Lower leg skin (tissue), 3 donors: ENCODE results near the gene ZNF787.

Experiments used
- POLR2A ChIP-seq, 2 donors: fragments of 450-650 bp; IDR thresholded peaks; one replicate each; pipeline ENCODE4 v1.6.1; 2016 to 2017; ENCODE audit warnings: antibody characterized with exemption in 2 of 2, mild to moderate bottlenecking in 1 of 2, moderate library complexity in 1 of 2
- TF ChIP-seq, protein P1 (sequence below), 3 donors: fragments of 450-650 bp; IDR thresholded peaks; one replicate each; pipeline ENCODE4 v1.5.1; 2016; ENCODE audit warnings: antibody characterized with exemption in 3 of 3, mild to moderate bottlenecking in 3 of 3, moderate library complexity in 2 of 3

DNA sequence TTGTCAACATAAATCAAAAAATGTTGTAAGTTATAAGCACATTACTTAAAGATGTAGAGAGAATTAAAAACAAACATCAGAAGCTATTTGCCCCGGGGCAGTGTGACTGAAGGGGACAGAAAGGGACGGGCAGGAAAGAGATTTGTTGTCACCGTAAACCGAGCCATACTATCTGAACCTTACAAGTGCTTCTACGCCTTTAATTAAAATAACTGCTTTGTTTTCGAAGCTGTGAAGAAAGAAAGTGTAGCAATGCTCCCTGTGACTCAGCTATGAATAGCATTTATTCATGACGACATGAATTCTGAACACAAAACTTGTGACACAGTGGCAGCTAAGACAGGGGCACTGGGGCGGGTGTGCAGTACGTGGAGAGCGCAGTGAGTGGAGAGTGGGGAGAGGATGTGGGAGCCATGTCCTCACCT is 30.0 kb downstream of the ZNF787 start:
- TF ChIP-seq, protein P1, sequence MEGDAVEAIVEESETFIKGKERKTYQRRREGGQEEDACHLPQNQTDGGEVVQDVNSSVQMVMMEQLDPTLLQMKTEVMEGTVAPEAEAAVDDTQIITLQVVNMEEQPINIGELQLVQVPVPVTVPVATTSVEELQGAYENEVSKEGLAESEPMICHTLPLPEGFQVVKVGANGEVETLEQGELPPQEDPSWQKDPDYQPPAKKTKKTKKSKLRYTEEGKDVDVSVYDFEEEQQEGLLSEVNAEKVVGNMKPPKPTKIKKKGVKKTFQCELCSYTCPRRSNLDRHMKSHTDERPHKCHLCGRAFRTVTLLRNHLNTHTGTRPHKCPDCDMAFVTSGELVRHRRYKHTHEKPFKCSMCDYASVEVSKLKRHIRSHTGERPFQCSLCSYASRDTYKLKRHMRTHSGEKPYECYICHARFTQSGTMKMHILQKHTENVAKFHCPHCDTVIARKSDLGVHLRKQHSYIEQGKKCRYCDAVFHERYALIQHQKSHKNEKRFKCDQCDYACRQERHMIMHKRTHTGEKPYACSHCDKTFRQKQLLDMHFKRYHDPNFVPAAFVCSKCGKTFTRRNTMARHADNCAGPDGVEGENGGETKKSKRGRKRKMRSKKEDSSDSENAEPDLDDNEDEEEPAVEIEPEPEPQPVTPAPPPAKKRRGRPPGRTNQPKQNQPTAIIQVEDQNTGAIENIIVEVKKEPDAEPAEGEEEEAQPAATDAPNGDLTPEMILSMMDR (IDR thresholded peaks at IDR 0.05), result no peak
- no peak for TF ChIP-seq POLR2A (IDR thresholded peaks at IDR 0.05)
